Gastroesophageal sphincter (tissue), 3 donors: Measurements from ENCODE around the gene CUTA.

ENCODE experiments used
- POLR2A ChIP-seq, 2 donors: fragments of 450-650 bp; IDR thresholded peaks; one replicate each; pipeline ENCODE4 v1.6.1; 2017; ENCODE audit warnings: antibody characterized with exemption in 2 of 2, mild to moderate bottlenecking in 2 of 2, moderate library complexity in 1 of 2
- TF ChIP-seq, protein P1 (sequence below), 4 experiments: fragments of 200-600 bp in 2 of 4; fragments of 450-650 bp in 2 of 4; sonication (generic) in 1 of 4; IDR thresholded peaks; one replicate each; pipeline ENCODE4 v1.5.1; 2017 to 2019; ENCODE audit warnings: antibody characterized with exemption in 4 of 4, mild to moderate bottlenecking in 2 of 4, moderate library complexity in 2 of 4

- TF ChIP-seq, protein P1, sequence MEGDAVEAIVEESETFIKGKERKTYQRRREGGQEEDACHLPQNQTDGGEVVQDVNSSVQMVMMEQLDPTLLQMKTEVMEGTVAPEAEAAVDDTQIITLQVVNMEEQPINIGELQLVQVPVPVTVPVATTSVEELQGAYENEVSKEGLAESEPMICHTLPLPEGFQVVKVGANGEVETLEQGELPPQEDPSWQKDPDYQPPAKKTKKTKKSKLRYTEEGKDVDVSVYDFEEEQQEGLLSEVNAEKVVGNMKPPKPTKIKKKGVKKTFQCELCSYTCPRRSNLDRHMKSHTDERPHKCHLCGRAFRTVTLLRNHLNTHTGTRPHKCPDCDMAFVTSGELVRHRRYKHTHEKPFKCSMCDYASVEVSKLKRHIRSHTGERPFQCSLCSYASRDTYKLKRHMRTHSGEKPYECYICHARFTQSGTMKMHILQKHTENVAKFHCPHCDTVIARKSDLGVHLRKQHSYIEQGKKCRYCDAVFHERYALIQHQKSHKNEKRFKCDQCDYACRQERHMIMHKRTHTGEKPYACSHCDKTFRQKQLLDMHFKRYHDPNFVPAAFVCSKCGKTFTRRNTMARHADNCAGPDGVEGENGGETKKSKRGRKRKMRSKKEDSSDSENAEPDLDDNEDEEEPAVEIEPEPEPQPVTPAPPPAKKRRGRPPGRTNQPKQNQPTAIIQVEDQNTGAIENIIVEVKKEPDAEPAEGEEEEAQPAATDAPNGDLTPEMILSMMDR (IDR thresholded peaks at IDR 0.05): no peak
- TF ChIP-seq POLR2A (IDR thresholded peaks at IDR 0.05): no peak
These were observed 27.7 kb downstream of the CUTA start for GRCh38 chr6:33390173-33390572.
